Left ventricle myocardium inferior (tissue), 1 donor: ENCODE data around the gene CKAP4. TPM values are rescaled to one million over a fixed set of nuclear protein-coding genes. Genes with fewer than 3 reads are reported as not detected.

ENCODE experiments used
- DNase-seq: peaks from one replicate; pipeline ENCODE4 v3.0.0-alpha.2; 2020
- H3K27ac ChIP-seq: fragments of 200-600 bp; replicated peaks from 2 replicates; pipeline ENCODE4 v1.8.0; 2021
- H3K27me3 ChIP-seq: fragments of 200-600 bp; 2 replicates; pipeline ENCODE4 v1.8.0; 2021; ENCODE audit warnings: low read depth
- H3K36me3 ChIP-seq: fragments of 200-600 bp; 2 replicates; pipeline ENCODE4 v1.8.0; 2021
- H3K4me1 ChIP-seq: fragments of 200-600 bp; 2 replicates; pipeline ENCODE4 v1.8.0; 2021
- H3K4me3 ChIP-seq: fragments of 200-600 bp; 2 replicates; pipeline ENCODE4 v1.8.0; 2021; ENCODE audit warnings: mild to moderate bottlenecking, moderate library complexity
- H3K9me3 ChIP-seq: fragments of 200-600 bp; replicated peaks from 2 replicates; pipeline ENCODE4 v1.8.0; 2021
- intact Hi-C: fragments of 100-400 bp; cut with micrococcal nuclease; formaldehyde crosslinking; loops from one replicate; pipeline ENCODE4 v1.11.0; 2022
- total RNA-seq: library from RNA; stranded (reverse); fragmentation: NEBNext Ultra II Directional; extraction: Animal tissue kit (Norgen Biotek cat#: 25700); gene quantifications from one replicate; pipeline ENCODE4 v1.2.1, GENCODE V29; 2021
- TF ChIP-seq, protein P1 (sequence below): fragments of 200-600 bp; IDR thresholded peaks from 2 replicates; pipeline ENCODE4 v1.8.0; 2021; ENCODE audit warnings: antibody characterized with exemption, mild to moderate bottlenecking, borderline replicate concordance
- donor health status: DM: no; HTN: yes; CAD: no; lungs with severe emphysema.

CKAP4 gene
- total RNA-seq, 1 donor from 2014 or later = 51.8 TPM

DNA sequence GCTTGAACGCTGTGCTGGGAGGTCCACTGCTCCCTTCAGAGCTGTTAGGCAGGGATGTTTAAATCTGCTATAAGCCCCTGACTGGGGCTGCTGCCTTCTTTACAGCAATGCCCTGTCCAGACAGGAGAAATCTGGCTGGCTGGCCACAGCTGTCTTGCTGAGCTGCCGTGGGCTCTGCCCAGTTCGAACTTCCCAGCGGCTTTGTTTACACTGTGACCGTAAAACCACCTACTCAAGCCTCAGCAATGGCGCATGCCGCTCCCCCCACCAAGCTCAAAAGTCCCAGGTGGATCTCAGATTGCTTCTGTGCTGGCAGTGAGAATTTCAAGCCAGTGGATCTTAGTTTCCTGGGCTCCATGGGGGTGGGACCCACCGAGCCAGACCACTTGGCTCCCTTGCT is 35.8 kb downstream of the CKAP4 start:
- TF ChIP-seq, protein P1, sequence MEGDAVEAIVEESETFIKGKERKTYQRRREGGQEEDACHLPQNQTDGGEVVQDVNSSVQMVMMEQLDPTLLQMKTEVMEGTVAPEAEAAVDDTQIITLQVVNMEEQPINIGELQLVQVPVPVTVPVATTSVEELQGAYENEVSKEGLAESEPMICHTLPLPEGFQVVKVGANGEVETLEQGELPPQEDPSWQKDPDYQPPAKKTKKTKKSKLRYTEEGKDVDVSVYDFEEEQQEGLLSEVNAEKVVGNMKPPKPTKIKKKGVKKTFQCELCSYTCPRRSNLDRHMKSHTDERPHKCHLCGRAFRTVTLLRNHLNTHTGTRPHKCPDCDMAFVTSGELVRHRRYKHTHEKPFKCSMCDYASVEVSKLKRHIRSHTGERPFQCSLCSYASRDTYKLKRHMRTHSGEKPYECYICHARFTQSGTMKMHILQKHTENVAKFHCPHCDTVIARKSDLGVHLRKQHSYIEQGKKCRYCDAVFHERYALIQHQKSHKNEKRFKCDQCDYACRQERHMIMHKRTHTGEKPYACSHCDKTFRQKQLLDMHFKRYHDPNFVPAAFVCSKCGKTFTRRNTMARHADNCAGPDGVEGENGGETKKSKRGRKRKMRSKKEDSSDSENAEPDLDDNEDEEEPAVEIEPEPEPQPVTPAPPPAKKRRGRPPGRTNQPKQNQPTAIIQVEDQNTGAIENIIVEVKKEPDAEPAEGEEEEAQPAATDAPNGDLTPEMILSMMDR = no peak
- intact Hi-C loops = no loop called here
- H3K27me3 ChIP-seq = peaks cover 4% of the 10 kb centered on the region
- no peaks in the 10 kb centered on the region for H3K4me1 ChIP-seq
- no peak overlapping the region for H3K27ac ChIP-seq
- no peak for DNase-seq
- H3K36me3 ChIP-seq = no peaks in the 10 kb centered on the region
- H3K9me3 ChIP-seq = peaks cover 5% of the 10 kb centered on the region
- no peak overlapping the region for H3K4me3 ChIP-seq

DNA sequence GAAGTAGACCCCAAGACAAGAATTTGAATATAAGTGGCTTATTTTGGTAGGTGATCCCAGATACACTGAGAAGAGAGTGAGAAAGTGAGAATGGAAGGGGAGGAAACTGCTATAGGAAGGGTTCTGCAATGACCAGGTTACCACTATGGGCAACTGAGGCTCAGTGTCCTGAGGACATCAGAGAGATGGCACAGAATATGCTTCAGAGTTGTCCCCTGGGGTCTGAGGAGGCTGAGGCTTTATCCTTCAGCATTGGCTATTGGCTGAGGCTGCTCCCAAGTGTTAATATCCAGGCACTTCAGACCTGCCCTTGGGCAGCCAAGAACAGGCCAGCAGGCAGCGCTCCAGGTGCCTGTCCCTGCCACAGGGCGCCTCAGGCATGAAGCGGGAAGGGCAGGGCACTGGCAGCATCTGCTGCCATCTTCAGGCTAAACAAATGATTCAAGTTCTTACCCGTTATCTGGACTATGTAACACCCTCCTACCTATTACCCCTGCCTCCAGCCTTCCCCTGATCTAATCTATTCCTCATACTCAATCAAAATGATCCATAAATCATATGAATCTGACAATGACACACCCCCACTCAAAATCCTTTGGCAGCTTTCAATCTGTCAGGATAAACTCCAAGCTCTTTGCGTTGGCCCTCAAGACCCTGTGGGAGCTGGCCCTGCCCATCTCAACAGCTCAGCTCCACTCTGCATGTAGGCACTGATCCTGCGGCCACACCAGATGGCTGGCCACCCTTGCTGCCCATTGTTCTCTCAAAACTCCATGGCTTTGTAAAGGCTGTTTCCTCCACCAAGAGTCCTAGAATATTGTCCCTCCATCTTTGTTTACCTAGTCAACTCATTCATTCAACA is 42.4 kb downstream of the CKAP4 start:
- no peaks in the 10 kb centered on the region for H3K4me1 ChIP-seq
- H3K4me3 ChIP-seq = no peak overlapping the region
- H3K27ac ChIP-seq = peak overlapping the region; percentile 37
- H3K27me3 ChIP-seq = no peaks in the 10 kb centered on the region
- H3K9me3 ChIP-seq = no peaks in the 10 kb centered on the region
- peak; percentile 68 for DNase-seq
- intact Hi-C loops = no loop called here
- TF ChIP-seq, protein P1 = peak; percentile 62
- no peaks in the 10 kb centered on the region for H3K36me3 ChIP-seq

GRCh38 chr12:106204312-106204711 is 43.5 kb downstream of the CKAP4 start:
- DNase-seq = no peak
- Histone ChIP-seq H3K27me3 (no peaks in the 10 kb centered on the region), H3K4me3 (no peak overlapping the region), H3K36me3 (no peaks in the 10 kb centered on the region), H3K27ac (no peak overlapping the region), H3K4me1 (no peaks in the 10 kb centered on the region), H3K9me3 (no peaks in the 10 kb centered on the region)
- TF ChIP-seq, protein P1 = no peak
- intact Hi-C loops = no loop called here

- Histone ChIP-seq H3K4me1 (peaks cover 17% of the 10 kb centered on the region), H3K27ac (peak overlapping the region; percentile 57)
- TF ChIP-seq, protein P1 = no peak
Observed at GRCh38 chr12:106197906-106198623, 49.8 kb downstream of the CKAP4 start.

GRCh38 chr12:106195621-106196027 is 52.2 kb downstream of the CKAP4 start:
- Histone ChIP-seq H3K36me3 (no peaks in the 10 kb centered on the region), H3K27ac (peak overlapping the region; percentile 51), H3K4me1 (peaks cover 19% of the 10 kb centered on the region), H3K9me3 (no peaks in the 10 kb centered on the region), H3K27me3 (no peaks in the 10 kb centered on the region), H3K4me3 (no peak overlapping the region)
- TF ChIP-seq, protein P1 = no peak
- intact Hi-C loops = no loop called here
- DNase-seq = peak; percentile 58

More at GRCh38 chr12:106197906-106198623, 49.8 kb downstream of the CKAP4 start:
- intact Hi-C loops = no loop called here
- no peaks in the 10 kb centered on the region for H3K9me3 ChIP-seq
- H3K4me3 ChIP-seq = no peak overlapping the region
- H3K27me3 ChIP-seq = no peaks in the 10 kb centered on the region
- H3K36me3 ChIP-seq = no peaks in the 10 kb centered on the region
- no peak for DNase-seq
